Effector CD4-positive, alpha-beta T cell (primary cell): ENCODE measurements around the gene SMIM10.
"Not testable (repeated sequence)": the region's sequence is repeated elsewhere in the genome, so short reads cannot be mapped to it uniquely, and the experiment has no call there.

ENCODE experiments used
- DNase-seq: peaks from one replicate; pipeline ENCODE4 v3.0.0-alpha.2; 2020

The SMIM10 gene

DNA sequence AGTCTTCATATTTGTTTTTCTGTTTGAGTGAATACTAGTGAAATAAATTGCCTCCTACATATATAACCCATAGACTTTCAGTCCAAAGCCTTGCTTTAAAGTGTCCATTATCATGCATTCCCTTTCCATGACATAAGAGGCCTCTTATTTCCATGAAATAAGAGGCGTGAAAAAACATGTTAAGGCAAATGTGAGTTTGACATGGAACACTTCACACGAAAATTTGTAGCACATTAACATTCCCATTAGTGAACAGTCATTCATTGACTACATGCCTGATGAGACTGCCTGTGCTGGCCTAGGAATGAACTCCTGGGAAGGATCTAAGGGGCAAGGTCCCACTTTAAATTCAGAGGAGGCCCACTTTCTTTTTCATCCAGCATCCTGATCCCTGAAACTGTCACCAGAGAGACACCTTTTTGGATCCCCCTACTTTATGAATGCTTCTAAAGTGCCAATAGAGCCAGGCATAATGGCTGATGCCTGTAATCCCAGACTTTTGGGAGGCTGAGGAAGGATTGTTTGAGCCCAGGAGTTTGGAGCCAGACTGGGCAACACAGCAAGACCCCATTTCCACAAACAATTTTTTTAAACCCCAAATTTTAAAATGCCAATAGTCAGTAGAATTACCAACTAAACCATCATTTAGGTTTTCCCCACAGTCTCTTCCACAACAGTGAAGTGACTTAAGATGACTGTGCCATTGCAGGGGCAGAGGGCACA lies 24.9 kb downstream of the SMIM10 start:
- no peak for DNase-seq

DNA sequence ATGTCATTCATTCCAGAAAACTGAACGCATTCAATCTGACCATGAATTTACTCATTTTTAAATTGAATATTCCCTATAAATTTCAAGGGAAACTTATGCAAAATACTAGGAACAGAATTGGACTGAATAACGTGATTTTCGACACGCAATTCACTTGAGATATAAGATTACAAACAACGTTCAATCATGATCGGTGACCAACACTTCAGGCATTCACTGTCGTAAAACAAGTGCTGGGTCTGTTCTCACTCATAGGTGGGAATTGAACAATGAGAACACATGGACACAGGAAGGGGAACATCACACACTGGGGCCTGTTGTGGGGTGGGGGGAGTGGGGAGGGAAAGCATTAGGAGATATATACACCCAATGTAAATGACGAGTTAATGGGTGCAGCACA lies 29.1 kb downstream of the SMIM10 start:
- DNase-seq = not testable (repeated sequence)

DNA sequence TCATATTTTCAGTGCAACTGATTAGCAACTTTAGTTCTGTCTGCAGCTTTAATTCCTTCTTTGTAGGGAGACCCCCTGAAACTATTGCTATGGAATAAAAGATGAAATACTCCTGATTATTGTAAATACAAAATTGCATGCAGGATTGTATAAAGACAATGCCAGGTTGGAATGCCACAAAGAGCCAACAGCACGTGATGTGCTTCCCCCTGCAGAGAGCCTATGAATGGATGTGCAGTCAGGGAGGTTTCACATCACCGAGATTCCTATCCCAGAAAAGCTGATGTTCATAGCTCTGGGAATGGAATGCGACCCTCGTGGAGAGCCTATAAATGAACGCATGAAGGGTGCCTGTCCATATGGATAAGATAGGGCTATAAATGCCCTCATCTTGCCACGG lies 33.0 kb downstream of the SMIM10 start:
- DNase-seq = not testable (repeated sequence)

DNA sequence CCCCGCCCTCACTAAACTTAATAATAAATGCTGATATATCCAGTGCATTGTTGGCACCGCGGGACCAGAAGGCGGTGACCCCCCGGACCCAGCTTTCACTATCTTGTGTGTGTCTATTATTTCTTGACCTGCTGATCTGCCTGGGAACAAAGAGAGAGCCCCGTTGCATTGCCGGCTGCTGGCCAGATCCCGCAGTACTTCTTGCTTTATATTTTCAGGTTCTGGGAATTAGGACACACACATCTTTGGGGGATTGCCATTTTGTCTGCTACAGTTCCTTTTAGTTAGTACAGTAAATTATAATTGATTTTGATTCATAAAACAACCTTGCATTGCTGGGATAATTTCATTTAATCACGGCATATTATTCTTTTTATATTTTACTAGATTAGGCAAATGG lies 33.7 kb downstream of the SMIM10 start:
- no peak for DNase-seq

DNA sequence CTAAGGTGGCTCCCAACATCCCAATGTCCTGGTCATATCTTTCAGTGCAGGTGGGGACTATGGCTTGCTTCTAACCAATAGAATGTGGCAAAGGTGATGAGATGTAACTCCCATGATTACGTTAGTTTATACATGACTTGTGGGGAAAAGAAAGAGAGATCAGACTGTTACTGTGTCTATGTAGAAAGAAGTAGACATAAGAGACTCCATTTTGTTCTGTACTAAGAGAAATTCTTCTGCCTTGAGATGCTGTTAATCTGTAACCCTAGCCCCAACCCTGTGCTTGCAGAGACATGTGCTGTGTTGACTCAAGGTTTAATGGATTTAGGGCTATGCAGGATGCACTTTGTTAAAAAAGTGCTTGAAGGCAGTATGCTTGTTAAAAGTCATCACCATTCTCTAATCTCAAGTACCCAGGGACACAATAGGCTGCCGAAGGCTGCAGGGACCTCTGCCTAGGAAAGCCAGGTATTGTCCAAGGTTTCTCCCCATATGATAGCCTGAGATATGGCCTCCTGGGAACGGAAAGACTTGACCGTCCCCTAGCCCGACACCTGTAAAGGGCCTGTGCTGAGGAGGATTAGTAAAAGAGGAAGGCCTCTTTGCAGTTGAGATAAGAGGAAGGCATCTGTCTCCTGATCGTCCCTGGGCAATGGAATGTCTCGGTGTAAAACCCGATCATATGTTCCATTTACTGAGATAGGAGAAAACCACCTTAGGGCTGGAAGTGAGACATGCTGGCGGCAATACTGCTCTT lies 39.6 kb downstream of the SMIM10 start:
- DNase-seq = not testable (repeated sequence)

DNA sequence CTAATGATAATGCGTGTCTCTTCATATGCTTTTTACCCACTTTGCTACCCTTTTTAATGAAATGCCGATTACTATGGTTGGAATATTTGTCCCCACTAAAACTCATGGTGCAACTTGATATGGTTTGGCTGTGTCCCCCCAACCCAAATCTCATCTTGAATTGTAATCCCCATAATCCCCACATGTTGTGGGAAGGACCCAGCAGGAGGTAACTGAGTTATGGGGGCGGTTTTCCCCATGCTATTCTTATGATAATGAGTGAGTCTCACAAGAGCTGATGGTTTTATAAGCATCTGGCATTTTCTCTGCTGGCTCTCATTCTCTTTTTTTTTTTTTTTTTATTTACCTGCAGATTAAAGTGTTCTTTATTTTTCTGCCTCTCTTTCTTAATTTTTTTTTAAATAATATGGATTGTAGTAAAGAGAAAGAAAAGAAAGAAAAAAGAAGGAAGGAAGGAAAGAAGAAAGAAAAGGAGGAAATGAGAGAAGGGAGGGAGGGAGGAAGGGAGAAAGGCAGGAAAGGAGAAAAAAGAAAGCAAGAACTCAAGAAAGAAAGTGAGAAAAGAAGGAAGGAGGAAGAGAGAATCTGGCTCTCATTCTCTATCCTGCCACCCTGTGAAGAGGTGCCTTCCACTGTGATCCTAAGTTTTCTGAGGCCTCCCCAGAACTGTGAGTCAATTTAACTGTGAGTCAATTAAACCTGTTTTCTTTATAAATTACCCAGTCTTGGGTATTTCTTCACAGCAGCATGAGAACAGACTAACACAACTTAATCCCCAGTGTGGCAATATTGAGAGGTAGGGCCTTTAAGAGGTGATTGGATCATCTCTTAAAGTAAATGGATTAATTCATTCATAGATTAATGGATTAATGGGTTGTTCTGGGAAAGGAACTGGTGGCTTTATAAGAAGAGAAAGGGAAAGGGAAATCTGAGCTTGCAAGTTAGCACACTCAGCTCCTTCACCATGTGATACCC lies 50.6 kb downstream of the SMIM10 start:
- not testable (repeated sequence) for DNase-seq
